Transverse colon (tissue), 4 donors: Measurements from ENCODE around the gene SIGLEC15. TPM values are rescaled to one million over a fixed set of nuclear protein-coding genes. Genes with fewer than 3 reads are reported as not detected.
A peak's percentile ranks its signal among the peaks of the same experiment; 100 is the strongest.

Experiments used
- DNase-seq: peaks from one replicate; pipeline ENCODE4 v3.0.0-alpha.2; 2019
- H3K27ac ChIP-seq, 4 donors: fragments of 200-600 bp; sonication (generic); 2 replicates each; pipeline ENCODE4 v1.5.1; 2016 to 2018; ENCODE audit warnings: inconsistent platforms in 4 of 4
- H3K27me3 ChIP-seq: fragments of 200-600 bp; sonication (generic); 2 replicates; pipeline ENCODE4 v1.5.1; 2017; ENCODE audit warnings: inconsistent platforms
- H3K36me3 ChIP-seq, 4 donors: fragments of 200-600 bp; sonication (generic); 2 replicates each; pipeline ENCODE4 v1.5.1; 2017 to 2019; ENCODE audit warnings: inconsistent platforms in 4 of 4
- H3K4me1 ChIP-seq, 4 donors: fragments of 200-600 bp; sonication (generic); 2 replicates each; pipeline ENCODE4 v1.5.1; 2017 to 2020; ENCODE audit warnings: inconsistent platforms in 4 of 4
- H3K4me3 ChIP-seq, 4 donors: fragments of 200-600 bp; sonication (generic); 1 replicate in 1 of 4; 2 replicates in 3 of 4; pipeline versions ENCODE4 v1.5.1 to v1.6.1; 2017 to 2019; ENCODE audit warnings: inconsistent platforms in 4 of 4
- H3K9me3 ChIP-seq, 2 donors: fragments of 200-600 bp; sonication (generic); 2 replicates each; pipeline ENCODE4 v1.5.1; 2017 to 2019; ENCODE audit warnings: inconsistent platforms in 2 of 2
- EP300 ChIP-seq: sonication (generic); formaldehyde crosslinking; IDR thresholded peaks from one replicate; pipeline ENCODE4 v1.6.1; 2017; ENCODE audit warnings: antibody characterized with exemption, low read depth
- POLR2A ChIP-seq: fragments of 450-650 bp; IDR thresholded peaks from one replicate; pipeline ENCODE4 v1.6.1; 2016; ENCODE audit warnings: antibody characterized with exemption, mild to moderate bottlenecking, moderate library complexity
- POLR2AphosphoS5 ChIP-seq, 3 donors: sonication (generic); formaldehyde crosslinking; IDR thresholded peaks; one replicate each; pipeline ENCODE4 v1.6.1; 2016; ENCODE audit warnings: antibody characterized with exemption in 3 of 3
- WGBS, 2 donors: methylation state at CpG; one replicate each; pipeline ENCODE4 v1.1.5; 2018; ENCODE audit warnings: low coverage in 1 of 2; 5-methylcytosine and 5-hydroxymethylcytosine counted together
- in situ Hi-C, 4 donors: fragments of 200-750 bp; cut with MboI; loops; one replicate each; pipeline versions ENCODE4 v1.15.0 to v1.15.1; 2017; ENCODE audit warnings: low sequenced_read_pairs in 3 of 4, low pct_ligation_motif_present in 1 of 4, low pct_unique_long_range_greater_than_20kb in 1 of 4
- intact Hi-C: fragments of 100-400 bp; cut with DNase I; formaldehyde crosslinking; loops from one replicate; pipeline ENCODE4 v1.15.1; 2023; ENCODE audit warnings: low total_unique reads
- total RNA-seq, 4 donors: library from RNA; depleted of rRNA; stranded (reverse); fragments of >200 nt; gene quantifications; one replicate each; pipeline ENCODE4 v1.1.0, GENCODE V29; 2016
- TF ChIP-seq, protein P1 (sequence below), 5 experiments: fragments of 200-600 bp in 3 of 5; fragments of 450-650 bp in 2 of 5; sonication (generic) in 3 of 5; IDR thresholded peaks; 1 replicate in 2 of 5; 2 replicates in 3 of 5; pipeline ENCODE4 v1.5.1; 2016 to 2017; ENCODE audit warnings: antibody characterized with exemption in 5 of 5, inconsistent platforms in 3 of 5, mild to moderate bottlenecking in 2 of 5, moderate library complexity in 1 of 5

Gene SIGLEC15
- total RNA-seq, 4 donors from 2014 or later: not detected

DNA sequence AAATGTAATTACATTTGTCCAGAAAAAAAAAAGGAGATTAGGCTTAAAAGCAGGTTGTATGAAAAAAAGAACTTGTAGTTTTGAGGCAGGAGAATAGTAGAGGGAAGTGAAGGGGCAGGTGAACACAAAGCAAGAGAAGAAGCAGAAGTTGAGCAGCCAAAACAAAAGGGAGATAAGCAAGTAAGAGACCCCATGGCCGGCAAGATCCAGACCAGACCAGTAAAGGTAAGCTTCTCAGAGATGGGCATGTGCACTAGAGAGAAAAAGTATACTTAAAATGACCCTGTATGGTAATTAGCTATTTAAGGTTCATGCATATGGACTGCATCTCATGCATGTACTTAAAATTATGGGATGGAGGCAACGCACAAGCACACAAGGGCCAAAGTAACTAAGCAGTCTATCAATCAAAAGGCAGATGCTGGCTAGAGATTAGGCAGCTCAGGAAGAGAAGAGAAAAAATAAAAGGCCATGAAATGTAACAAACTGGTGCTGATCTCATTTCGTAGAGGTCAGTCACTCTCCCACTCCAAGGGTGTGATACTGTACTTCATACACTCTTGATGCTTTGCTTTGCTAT lies 9.7 kb downstream of the SIGLEC15 start:
- peaks cover 6 to 23% (median 19%) of the 10 kb centered on the region in 4 donors for H3K4me1 ChIP-seq
- DNase-seq: no peak
- H3K27ac ChIP-seq: no peak overlapping the region
- H3K27me3 ChIP-seq: peaks cover 62% of the 10 kb centered on the region
- H3K4me3 ChIP-seq: no peak overlapping the region
- TF ChIP-seq POLR2A (no peak), POLR2AphosphoS5 (IDR thresholded peaks at IDR 0.05) (no peak), EP300 (no peak)
- TF ChIP-seq, protein P1, sequence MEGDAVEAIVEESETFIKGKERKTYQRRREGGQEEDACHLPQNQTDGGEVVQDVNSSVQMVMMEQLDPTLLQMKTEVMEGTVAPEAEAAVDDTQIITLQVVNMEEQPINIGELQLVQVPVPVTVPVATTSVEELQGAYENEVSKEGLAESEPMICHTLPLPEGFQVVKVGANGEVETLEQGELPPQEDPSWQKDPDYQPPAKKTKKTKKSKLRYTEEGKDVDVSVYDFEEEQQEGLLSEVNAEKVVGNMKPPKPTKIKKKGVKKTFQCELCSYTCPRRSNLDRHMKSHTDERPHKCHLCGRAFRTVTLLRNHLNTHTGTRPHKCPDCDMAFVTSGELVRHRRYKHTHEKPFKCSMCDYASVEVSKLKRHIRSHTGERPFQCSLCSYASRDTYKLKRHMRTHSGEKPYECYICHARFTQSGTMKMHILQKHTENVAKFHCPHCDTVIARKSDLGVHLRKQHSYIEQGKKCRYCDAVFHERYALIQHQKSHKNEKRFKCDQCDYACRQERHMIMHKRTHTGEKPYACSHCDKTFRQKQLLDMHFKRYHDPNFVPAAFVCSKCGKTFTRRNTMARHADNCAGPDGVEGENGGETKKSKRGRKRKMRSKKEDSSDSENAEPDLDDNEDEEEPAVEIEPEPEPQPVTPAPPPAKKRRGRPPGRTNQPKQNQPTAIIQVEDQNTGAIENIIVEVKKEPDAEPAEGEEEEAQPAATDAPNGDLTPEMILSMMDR (IDR thresholded peaks at IDR 0.05): no peak
- 58 to 65% methylated on average over 3 of the region's 3 CpGs for whole genome bisulfite sequencing, 2 donors
- no peaks in the 10 kb centered on the region for H3K9me3 ChIP-seq
- H3K36me3 ChIP-seq: no peaks in the 10 kb centered on the region
- intact Hi-C loops (no loop called here), in situ Hi-C loops (no loop called here)

DNA sequence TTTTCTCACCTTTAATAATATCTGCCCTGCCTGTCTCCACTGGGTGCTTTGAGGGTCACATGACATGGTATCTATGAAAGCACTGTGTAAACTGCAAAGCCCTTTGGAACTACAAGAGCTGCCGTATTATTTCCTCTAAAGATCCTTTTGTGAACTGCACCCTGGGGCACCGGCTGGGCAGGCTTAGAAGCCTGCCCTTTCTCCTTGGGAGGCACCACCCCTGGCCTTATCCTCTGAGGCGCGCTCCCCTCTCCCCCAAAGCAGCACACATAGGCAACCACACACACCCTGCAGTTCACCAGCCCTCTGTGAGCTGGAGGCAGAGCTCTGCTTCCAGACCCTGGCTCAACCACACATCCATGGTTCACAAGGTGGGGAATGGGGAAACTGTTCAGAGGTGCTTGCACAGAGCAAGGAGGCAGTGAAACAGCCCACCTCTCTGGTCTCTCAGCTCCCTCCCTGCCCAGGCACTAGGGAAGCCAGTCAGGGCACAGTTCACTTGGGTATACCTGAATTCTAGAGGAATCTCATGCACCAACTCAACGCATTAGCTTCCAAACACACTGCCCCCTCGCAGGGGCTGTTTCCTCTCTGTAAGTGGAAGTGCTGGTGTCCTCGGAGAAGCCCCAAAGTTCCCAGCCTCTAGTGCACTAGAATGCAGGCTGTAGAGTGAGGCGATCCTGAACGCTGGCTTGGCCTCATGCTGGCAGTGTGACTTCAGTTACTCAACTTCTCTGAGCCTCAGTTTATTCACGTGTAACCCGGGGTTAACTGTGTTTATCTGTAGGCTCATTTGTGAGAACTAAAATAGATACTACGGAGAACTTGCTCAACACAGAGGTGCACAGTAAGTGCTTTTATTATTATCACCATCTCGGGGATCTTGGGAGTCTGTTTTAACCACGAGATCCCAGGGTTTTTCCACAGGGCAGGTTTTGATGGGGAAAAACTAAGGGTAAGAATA lies 11.0 kb downstream of the SIGLEC15 start:
- Histone ChIP-seq H3K27ac (no peak overlapping the region), H3K9me3 (no peaks in the 10 kb centered on the region), H3K4me3 (no peak overlapping the region), H3K27me3 (peaks cover 62% of the 10 kb centered on the region), H3K36me3 (no peaks in the 10 kb centered on the region), H3K4me1 (peaks cover 6 to 23% (median 19%) of the 10 kb centered on the region in 4 donors)
- in situ Hi-C loops (no loop called here), intact Hi-C loops (no loop called here)
- no peak for DNase-seq
- TF ChIP-seq POLR2A (no peak), POLR2AphosphoS5 (IDR thresholded peaks at IDR 0.05) (no peak), EP300 (no peak)
- TF ChIP-seq, protein P1 (IDR thresholded peaks at IDR 0.05): no peak
- 58 to 80% methylated on average over 1 to 14 of the region's 14 CpGs for WGBS, 2 donors

DNA sequence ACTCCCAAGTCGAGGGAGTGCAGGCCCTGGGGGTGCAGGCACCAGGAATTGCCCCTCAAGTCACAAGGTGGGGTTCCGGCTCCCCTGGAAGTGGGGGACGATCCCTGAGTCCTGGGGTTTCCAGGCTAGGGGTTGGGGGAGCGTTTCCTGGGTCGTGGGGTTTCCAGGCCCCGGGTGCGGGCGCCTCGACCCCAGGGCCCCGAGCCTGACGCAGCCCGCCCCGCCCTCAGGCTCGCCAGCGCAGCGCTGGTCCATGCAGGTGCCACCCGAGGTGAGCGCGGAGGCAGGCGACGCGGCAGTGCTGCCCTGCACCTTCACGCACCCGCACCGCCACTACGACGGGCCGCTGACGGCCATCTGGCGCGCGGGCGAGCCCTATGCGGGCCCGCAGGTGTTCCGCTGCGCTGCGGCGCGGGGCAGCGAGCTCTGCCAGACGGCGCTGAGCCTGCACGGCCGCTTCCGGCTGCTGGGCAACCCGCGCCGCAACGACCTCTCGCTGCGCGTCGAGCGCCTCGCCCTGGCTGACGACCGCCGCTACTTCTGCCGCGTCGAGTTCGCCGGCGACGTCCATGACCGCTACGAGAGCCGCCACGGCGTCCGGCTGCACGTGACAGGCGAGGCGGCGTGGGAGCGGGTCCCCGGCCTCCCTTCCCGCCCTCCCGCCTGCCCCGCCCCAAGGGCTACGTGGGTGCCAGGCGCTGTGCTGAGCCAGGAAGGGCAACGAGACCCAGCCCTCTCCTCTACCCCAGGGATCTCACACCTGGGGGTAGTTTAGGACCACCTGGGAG lies 12.0 kb downstream of the SIGLEC15 start:
- Histone ChIP-seq H3K4me1 (peaks cover 6 to 23% (median 19%) of the 10 kb centered on the region in 4 donors), H3K4me3 (peak overlapping the region in 2 of 4 donors; percentile 34 to 46), H3K27me3 (peaks cover 62% of the 10 kb centered on the region), H3K36me3 (no peaks in the 10 kb centered on the region), H3K9me3 (no peaks in the 10 kb centered on the region), H3K27ac (no peak overlapping the region)
- intact Hi-C loops: no loop called here
- in situ Hi-C loops: no loop called here
- DNase-seq: peak; percentile 38
- TF ChIP-seq, protein P1 (IDR thresholded peaks at IDR 0.05): peak in 3 of 5 experiments; percentile 10 to 32 (median 15)
- TF ChIP-seq EP300 (no peak), POLR2A (no peak), POLR2AphosphoS5 (IDR thresholded peaks at IDR 0.05) (no peak)
- WGBS, 2 donors: 17% methylated on average over 29 of the region's 84 CpGs; no CpG with 5 or more reads in 1 of the 2 donors
